SHP77 treated with DMSO at 0.1 percent for 48 hours (cell line): ENCODE results near the gene RPL31.

Experiments
- DNase-seq: peaks from one replicate; lab custom pipeline; 2025; lab: John Stamatoyannopoulos, UW

RPL31 gene

GRCh38 chr2:100997509-100998234 is 4.4 kb upstream of the RPL31 start:
- DNase-seq, result no peak

- no peak for DNase-seq
Measured at GRCh38 chr2:100998235-100998573, 3.9 kb upstream of the RPL31 start.

DNA sequence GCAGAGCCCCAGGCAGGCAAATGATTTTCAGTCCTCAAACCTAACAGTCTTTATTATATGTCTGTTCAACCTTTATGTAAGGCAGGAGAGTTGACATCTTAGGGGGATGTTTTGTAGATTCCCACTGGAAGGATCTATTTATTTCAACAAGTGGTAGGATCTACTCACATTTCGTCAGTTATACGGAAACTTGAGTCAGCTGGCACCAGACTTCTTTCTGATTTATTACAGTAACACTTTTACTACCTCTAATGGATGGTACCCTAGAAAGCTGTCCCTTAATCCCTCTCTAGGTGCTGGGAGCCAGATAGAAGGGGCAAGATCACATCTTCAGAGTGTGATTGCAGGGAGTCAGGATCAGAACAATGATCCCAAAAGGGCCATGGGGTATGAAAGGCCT is 2.1 kb upstream of the RPL31 start:
- DNase-seq, result no peak

DNA sequence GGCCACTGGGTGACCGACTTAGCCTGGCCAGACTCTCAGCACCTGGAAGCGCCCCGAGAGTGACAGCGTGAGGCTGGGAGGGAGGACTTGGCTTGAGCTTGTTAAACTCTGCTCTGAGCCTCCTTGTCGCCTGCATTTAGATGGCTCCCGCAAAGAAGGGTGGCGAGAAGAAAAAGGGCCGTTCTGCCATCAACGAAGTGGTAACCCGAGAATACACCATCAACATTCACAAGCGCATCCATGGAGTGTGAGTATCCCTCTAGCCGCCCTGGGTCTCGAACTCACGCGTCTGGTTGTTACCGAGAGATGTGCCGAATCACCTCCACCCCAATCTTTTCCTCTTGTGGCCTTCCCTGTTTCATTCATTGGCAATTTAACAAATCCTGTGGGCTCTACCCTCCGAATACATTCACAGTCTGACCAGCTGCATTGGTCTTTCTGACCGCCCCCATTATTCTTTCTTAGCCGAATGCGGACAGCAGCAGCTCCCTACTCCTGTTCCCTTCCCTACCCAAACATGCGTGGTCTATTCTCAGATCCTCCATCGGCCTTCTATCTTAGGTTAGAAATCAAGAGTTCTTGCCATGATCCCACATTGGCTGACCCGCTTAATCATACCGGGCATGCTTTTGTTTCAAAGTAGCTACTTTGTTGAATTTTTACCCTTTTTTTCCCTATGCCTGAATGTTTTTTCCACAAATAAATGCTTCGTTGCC is 631 bp downstream of the RPL31 start:
- DNase-seq, result no peak

GRCh38 chr2:101003278-101003775 is 1.2 kb downstream of the RPL31 start:
- no peak for DNase-seq

GRCh38 chr2:101004620-101005325 is 2.7 kb downstream of the RPL31 start:
- DNase-seq, result no peak

- DNase-seq, result no peak
Measured at GRCh38 chr2:101006065-101006715, 4.1 kb downstream of the RPL31 start.

DNA sequence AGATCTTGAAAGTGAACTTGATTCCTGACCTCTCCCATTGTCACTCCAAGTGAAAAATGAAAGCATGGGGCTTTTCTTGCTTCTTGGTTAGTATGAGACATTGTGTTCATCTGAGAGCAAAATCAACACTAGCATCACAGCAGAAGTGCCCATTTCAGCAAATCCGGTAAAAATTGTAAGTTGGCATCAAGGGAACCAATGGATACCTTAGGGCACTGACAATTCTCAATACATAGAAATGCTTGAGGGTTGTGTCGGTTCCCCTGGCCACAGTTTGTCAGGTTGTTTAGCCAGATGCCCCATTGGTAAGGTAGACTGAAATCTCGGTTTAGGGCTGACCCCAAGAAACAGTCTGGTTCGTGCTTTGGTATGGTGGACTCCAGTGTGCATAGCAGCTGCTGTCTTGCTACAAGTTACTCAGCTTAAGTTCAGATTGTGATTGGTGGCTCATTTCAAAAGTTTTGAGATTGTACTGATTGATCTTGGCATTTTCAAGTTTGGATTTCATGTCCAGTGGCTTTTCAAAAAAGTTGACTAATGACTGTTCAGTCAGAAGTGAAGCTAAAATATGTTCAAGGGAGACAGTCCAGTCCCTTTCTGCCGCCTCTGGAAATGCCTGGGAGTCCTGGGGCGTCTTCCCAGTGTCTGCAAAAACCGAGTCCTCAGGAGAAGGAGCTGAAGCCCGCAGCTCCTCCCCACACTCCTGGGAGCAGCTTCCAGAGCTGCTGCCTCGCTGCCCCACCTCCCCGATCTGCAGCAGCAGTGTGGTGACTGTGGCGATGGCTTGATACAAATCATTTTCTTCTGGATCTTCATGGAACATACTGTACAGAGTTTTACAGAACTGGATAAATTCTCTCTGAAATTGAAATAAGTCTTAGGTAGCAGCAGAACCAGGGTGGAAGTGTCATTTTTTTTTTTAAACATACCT is 5.6 kb downstream of the RPL31 start:
- DNase-seq, result no peak

DNA sequence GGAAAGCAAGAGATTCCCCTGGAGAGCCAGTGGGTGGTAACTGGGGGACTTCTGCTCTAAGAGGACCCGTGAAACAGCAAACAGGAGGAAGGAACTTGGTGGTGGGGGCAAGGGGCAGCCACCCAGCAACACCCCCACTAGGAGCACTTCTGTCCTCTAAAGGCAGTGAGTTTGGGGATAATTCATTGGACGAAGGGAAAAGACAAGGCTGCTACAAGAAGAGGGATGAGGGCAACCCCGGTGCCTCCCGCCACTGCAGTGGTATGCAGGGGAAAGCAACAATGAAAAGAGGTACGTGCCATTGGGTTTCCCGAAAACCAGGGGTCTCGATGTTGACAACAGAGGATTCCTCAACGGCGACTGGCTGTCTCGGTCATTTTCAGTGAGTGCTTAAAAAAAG is 9.1 kb downstream of the RPL31 start:
- no peak for DNase-seq

GRCh38 chr2:101012054-101012705 is 10.1 kb downstream of the RPL31 start:
- DNase-seq, result no peak

DNA sequence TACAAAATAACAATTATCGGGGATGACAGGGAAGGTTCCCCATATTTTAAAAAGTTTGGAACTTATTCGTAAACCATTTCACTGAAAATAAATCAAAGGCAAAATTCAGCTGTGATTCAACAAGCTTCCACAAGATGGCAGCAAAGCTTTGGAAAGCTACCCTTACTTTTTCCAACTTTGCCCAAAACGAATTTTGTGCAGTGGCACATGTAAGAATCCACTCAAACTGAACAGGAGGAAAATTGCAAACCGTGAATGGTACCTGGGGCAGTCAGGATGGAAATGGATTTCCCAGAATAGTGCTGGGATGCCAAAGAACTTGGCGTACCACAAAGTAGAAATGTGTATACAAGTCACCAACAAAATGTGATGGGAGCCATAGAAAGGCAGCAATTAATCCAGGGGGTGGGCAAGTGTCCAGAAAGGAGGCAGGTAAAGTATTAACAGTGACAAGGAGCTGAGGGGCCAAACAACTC is 10.7 kb downstream of the RPL31 start:
- no peak for DNase-seq

GRCh38 chr2:101014264-101014857 is 12.3 kb downstream of the RPL31 start:
- DNase-seq, result no peak

GRCh38 chr2:101017371-101017770 is 15.3 kb downstream of the RPL31 start:
- DNase-seq, result no peak

DNA sequence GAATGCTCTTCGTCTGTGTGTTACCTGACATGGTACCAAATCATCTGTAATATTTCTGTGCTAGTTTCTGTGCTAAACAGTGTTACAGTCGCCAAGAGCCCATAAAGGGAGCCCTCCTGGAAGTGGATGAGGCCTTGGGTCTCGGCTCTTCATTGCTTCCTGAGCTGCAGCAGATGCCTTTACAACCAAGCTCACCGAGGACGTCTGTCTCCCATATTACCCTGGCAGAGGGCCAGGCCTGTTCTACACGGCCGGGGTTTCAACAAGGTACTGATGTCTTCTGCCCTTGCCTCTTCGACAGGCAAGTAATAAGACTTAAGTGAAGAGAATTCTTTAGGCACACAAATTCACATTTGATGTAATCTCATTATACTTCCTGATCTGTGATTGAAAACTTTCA is 16.8 kb downstream of the RPL31 start:
- no peak for DNase-seq

- no peak for DNase-seq
Measured at GRCh38 chr2:101022221-101022620, 20.1 kb downstream of the RPL31 start.

DNA sequence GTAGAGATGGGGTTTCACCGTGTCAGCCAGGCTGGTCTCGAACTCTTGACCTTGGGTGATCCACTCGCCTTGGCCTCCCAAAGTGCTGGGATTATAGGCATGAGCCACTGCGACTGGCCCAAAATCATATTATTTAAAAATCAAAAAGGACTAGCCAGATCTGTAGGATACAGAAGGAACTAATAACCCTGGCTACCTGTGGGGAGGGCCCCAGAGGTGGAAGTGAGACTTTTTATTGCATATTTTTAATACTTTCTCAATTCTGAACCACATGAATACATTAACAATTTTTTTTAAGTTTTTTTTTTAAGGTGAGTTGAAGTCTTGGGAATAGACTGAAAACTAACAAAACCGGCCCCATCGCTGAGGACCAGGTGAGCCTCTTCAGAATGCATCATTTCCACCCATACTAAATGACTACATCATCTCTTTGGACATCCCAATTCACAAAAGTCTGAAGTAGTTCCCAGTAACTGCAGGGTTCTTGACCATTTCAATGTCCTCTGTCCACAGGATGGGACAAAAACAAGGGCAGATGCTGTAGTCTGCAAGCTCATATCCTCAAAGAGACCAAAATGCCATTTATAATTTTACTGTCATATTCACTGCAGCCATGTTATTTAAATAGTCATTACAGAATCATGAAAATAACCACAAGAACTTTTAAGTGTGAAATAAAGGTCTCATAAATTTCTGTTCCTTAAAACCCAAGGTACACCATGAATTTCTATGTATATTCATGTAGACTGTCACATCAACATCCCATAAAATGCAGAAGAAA is 21.4 kb downstream of the RPL31 start:
- DNase-seq, result no peak

DNA sequence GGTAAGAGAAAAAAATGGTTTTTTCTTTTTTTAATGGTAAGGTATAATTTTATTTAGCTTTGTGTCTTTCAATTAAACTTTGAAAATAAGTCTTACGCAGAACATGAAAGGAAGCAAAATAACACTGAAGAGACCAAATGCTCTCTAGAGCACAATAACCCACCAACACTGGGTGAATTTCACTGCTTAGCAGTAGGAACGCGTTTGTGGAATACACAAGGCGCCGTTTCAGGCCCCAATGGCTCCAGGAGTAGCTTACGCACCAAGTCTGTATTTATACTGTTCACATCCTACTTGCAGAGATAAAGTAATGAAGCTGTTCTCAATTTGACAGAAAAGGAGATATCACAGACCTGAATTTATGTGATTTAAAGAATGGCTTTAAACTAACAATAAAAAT is 23.5 kb downstream of the RPL31 start:
- no peak for DNase-seq

- DNase-seq, result no peak
Measured at GRCh38 chr2:101026253-101026701, 24.2 kb downstream of the RPL31 start.

- DNase-seq, result no peak
Measured at GRCh38 chr2:101026923-101027469, 24.9 kb downstream of the RPL31 start.
